K562 (cell line): ENCODE results near the gene SPTLC1. TPM values are rescaled to one million over a fixed set of nuclear protein-coding genes. Genes with fewer than 3 reads are reported as not detected.
"Not testable (repeated sequence)": the region's sequence is repeated elsewhere in the genome, so short reads cannot be mapped to it uniquely, and the experiment has no call there.

ENCODE experiments used
- ATAC-seq: fragments of 200-7000 bp; cut with Tn5 transposase; 3 replicates; pipeline ENCODE4 v1.9.1; 2020; ENCODE audit warnings: moderate library complexity
- BruUV-seq: library from RNA; stranded (reverse); fragments of 400-500 nt; replicated peaks from 2 replicates; lab custom pipeline; 2021; lab: Mats Ljungman, UMichigan
- CTCF ChIA-PET: fragments of 300-600 bp; formaldehyde crosslinking; extraction: SDS; loops from one replicate; lab custom pipeline; 2021; ENCODE audit warnings: low intra/inter-chr PET ratio; lab: Yijun Ruan, JAX
- POLR2A ChIA-PET: fragments of 300-600, 350-650 bp; sonication (Branson Sonifier 250); formaldehyde crosslinking; extraction: SDS; loops from one replicate; lab custom pipeline; 2021; ENCODE audit warnings: antibody characterized with exemption, inconsistent platforms; lab: Yijun Ruan, JAX
- DNase-seq, 4 experiments: peaks; one replicate each; pipeline versions ENCODE4 v3.0.0 to v3.0.0-alpha.2; 2011 to 2018; ENCODE audit warnings: low spot score in 3 of 4, mixed read lengths in 3 of 4; ENCODE audit errors: extremely low read depth in 1 of 4
- FAIRE-seq: peaks from 2 replicates; lab custom pipeline; 2011; peaks lifted over from hg19 to GRCh38; lab: Jason Lieb, UNC
- H2AFZ ChIP-seq: 2 replicates; pipeline ENCODE4 v1.6.0; 2011; ENCODE audit warnings: low read depth, low read length, control low read depth, inconsistent platforms
- H3K27ac ChIP-seq: fragments of 200-600 bp; 3 replicates; pipeline ENCODE4 v1.8.0; 2011; ENCODE audit warnings: low read depth, mild to moderate bottlenecking, control low read depth, inconsistent platforms, low read length, moderate library complexity, mixed read lengths; ENCODE audit errors: extremely low read depth
- H3K27me3 ChIP-seq, 2 experiments: fragments of 300-600 bp in 1 of 2; 2 replicates in 1 of 2; 3 replicates in 1 of 2; pipeline versions ENCODE4 v1.6.0 to v1.8.0; 2011; ENCODE audit warnings: inconsistent platforms in 2 of 2, low read length in 2 of 2, mild to moderate bottlenecking in 1 of 2, mixed read lengths in 1 of 2, moderate library complexity in 1 of 2; ENCODE audit not compliant: control insufficient read depth in 2 of 2, insufficient read depth in 2 of 2
- H3K36me3 ChIP-seq: fragments of 300-600 bp; 3 replicates; pipeline ENCODE4 v1.8.0; 2011; ENCODE audit warnings: mild to moderate bottlenecking, low read length, inconsistent platforms; ENCODE audit not compliant: control insufficient read depth, insufficient read depth
- H3K4me1 ChIP-seq, 2 experiments: fragments of 200-600 bp in 1 of 2; replicated peaks in 1 of 2; 2 replicates in 1 of 2; 3 replicates in 1 of 2; pipeline versions ENCODE4 v1.5.1 to v1.8.0; 2011; ENCODE audit warnings: inconsistent platforms in 2 of 2, low read length in 2 of 2, mild to moderate bottlenecking in 1 of 2, mixed read lengths in 1 of 2, moderate library complexity in 1 of 2; ENCODE audit not compliant: control insufficient read depth in 2 of 2, insufficient read depth in 2 of 2
- H3K4me2 ChIP-seq: 2 replicates; pipeline ENCODE4 v1.6.1; 2011; ENCODE audit warnings: low read length, control low read depth, inconsistent platforms, mixed read lengths; ENCODE audit not compliant: insufficient read depth
- H3K4me3 ChIP-seq: fragments of 200-600 bp; sonication (generic), shearing (Covaris generic); 2 replicates; pipeline ENCODE4 v1.5.1; 2016; ENCODE audit warnings: control low read depth, inconsistent platforms
- H3K79me2 ChIP-seq: fragments of 200-600 bp; 3 replicates; pipeline ENCODE4 v1.8.0; 2011; ENCODE audit warnings: low read length, inconsistent platforms; ENCODE audit not compliant: control insufficient read depth, insufficient read depth
- H3K9ac ChIP-seq, 2 experiments: 2 replicates each; pipeline versions ENCODE4 v1.6.0 to v1.6.1; 2011; ENCODE audit warnings: low read depth in 2 of 2, low read length in 2 of 2, control low read depth in 1 of 2, inconsistent platforms in 1 of 2, mild to moderate bottlenecking in 1 of 2, mixed read lengths in 1 of 2; ENCODE audit not compliant: insufficient read depth in 1 of 2
- H3K9me1 ChIP-seq: one replicate; pipeline ENCODE4 v1.6.0; 2011; ENCODE audit warnings: inconsistent platforms, mild to moderate bottlenecking, low read length, moderate library complexity; ENCODE audit not compliant: control insufficient read depth, insufficient read depth
- H3K9me3 ChIP-seq: replicated peaks from 2 replicates; pipeline ENCODE4 v1.5.1; 2011; ENCODE audit warnings: low read depth, low read length, inconsistent platforms; ENCODE audit not compliant: control insufficient read depth, insufficient read depth
- H4K20me1 ChIP-seq: replicated peaks from 2 replicates; pipeline ENCODE4 v1.6.1; 2011; ENCODE audit warnings: low read length, inconsistent platforms, mixed read lengths; ENCODE audit not compliant: control insufficient read depth, insufficient read depth
- ATF3 ChIP-seq, 2 experiments: fragments of 450-650 bp in 1 of 2; sonication (generic) in 1 of 2; formaldehyde crosslinking in 1 of 2; IDR thresholded peaks in 1 of 2; conservative IDR thresholded peaks in 1 of 2; 2 replicates each; pipeline versions ENCODE4 v1.6.1 to v1.8.1; 2016 to 2023; ENCODE audit warnings: mild to moderate bottlenecking in 2 of 2, moderate library complexity in 2 of 2, inconsistent platforms in 1 of 2, missing genetic modification reagents in 1 of 2
- ATF7 ChIP-seq: fragments of 450-650 bp; IDR thresholded peaks from 2 replicates; pipeline ENCODE4 v1.7.1; 2014; ENCODE audit warnings: mild to moderate bottlenecking, moderate library complexity
- BHLHE40 ChIP-seq: IDR thresholded peaks from 2 replicates; pipeline ENCODE4 v1.6.1; 2011; ENCODE audit warnings: low read length, improper control_type of control experiment
- CBFA2T3 ChIP-seq: fragments of 450-650 bp; IDR thresholded peaks from 2 replicates; pipeline ENCODE4 v1.6.1; 2017
- CTBP1 ChIP-seq: fragments of 450-650 bp; IDR thresholded peaks from 2 replicates; pipeline ENCODE4 v1.6.1; 2016; ENCODE audit warnings: borderline replicate concordance
- DPF2 ChIP-seq: fragments of 450-650 bp; IDR thresholded peaks from 2 replicates; pipeline ENCODE4 v1.6.1; 2016
- ESRRA ChIP-seq: fragments of 450-650 bp; IDR thresholded peaks from 2 replicates; pipeline ENCODE4 v1.6.1; 2014; ENCODE audit warnings: low read depth, mild to moderate bottlenecking, moderate library complexity, borderline replicate concordance
- FOSL1 ChIP-seq: fragments of 200-800 bp; sonication (Bioruptor generic); conservative IDR thresholded peaks from 2 replicates; pipeline ENCODE4 v1.6.1; 2016; ENCODE audit warnings: missing genetic modification characterization, missing compliant biosample characterization
- HDAC1 ChIP-seq, 2 experiments: fragments of 450-650 bp; IDR thresholded peaks; 2 replicates each; pipeline ENCODE4 v1.6.1; 2016 to 2017; ENCODE audit warnings: inconsistent platforms in 1 of 2, mild to moderate bottlenecking in 1 of 2, moderate library complexity in 1 of 2
- HDAC2 ChIP-seq: fragments of 450-650 bp; IDR thresholded peaks from 2 replicates; pipeline ENCODE4 v1.6.1; 2016; ENCODE audit warnings: mild to moderate bottlenecking
- HES1 ChIP-seq: fragments of 450-650 bp; IDR thresholded peaks from 2 replicates; pipeline ENCODE4 v1.6.1; 2016; ENCODE audit warnings: low read depth, mild to moderate bottlenecking, moderate library complexity
- JUND ChIP-seq, 2 experiments: IDR thresholded peaks; 2 replicates in 1 of 2; 3 replicates in 1 of 2; pipeline ENCODE4 v1.6.1; 2011; ENCODE audit warnings: borderline replicate concordance in 2 of 2, low read depth in 2 of 2, low read length in 2 of 2, improper control_type of control experiment in 1 of 2, missing biosample characterization in 1 of 2, missing genetic modification characterization in 1 of 2, missing genetic modification reagents in 1 of 2
- KDM1A ChIP-seq, 2 experiments: fragments of 450-650 bp; IDR thresholded peaks; 2 replicates each; pipeline ENCODE4 v1.6.1; 2016; ENCODE audit warnings: mild to moderate bottlenecking in 2 of 2
- L3MBTL2 ChIP-seq: fragments of 450-650 bp; IDR thresholded peaks from 2 replicates; pipeline ENCODE4 v1.6.1; 2016; ENCODE audit warnings: mild to moderate bottlenecking, moderate library complexity
- NFIC ChIP-seq: fragments of 450-650 bp; IDR thresholded peaks from 2 replicates; pipeline ENCODE4 v1.6.1; 2017; ENCODE audit warnings: mild to moderate bottlenecking, inconsistent platforms
- RAD51 ChIP-seq: fragments of 450-650 bp; IDR thresholded peaks from 2 replicates; pipeline ENCODE4 v1.7.1; 2016; ENCODE audit warnings: low read depth, mild to moderate bottlenecking, borderline replicate concordance
- SMARCE1 ChIP-seq: fragments of 450-650 bp; IDR thresholded peaks from 2 replicates; pipeline ENCODE4 v1.7.1; 2016; ENCODE audit warnings: mild to moderate bottlenecking
- SP1 ChIP-seq: sonication (generic); formaldehyde crosslinking; IDR thresholded peaks from 2 replicates; pipeline ENCODE4 v1.8.1; 2022; ENCODE audit warnings: mild to moderate bottlenecking, missing genetic modification reagents
- TRIM24 ChIP-seq, 2 experiments: fragments of 450-650 bp; IDR thresholded peaks; 2 replicates each; pipeline ENCODE4 v1.6.1; 2016
- USF1 ChIP-seq: sonication (generic); formaldehyde crosslinking; IDR thresholded peaks from 2 replicates; pipeline ENCODE4 v1.9.0; 2022; ENCODE audit warnings: mild to moderate bottlenecking, missing genetic modification reagents
- WGBS: fragments of 100-300 bp; shearing (Covaris generic); methylation state at CpG from one replicate; pipeline ENCODE4 v1.1.6; 2016; ENCODE audit warnings: low coverage, mixed read lengths; ENCODE audit not compliant: insufficient coverage; ENCODE audit errors: missing lambda C conversion rate; 5-methylcytosine and 5-hydroxymethylcytosine counted together
- in situ Hi-C: fragments of 300-500 bp; cut with MboI; formaldehyde crosslinking; loops from 4 replicates; pipeline ENCODE4 v1.15.0; 2018; ENCODE audit warnings: inconsistent platforms, mixed read lengths
- intact Hi-C: fragments of 100-400 bp; cut with micrococcal nuclease; formaldehyde crosslinking; loops from 2 replicates; pipeline ENCODE4 v1.14.2; 2022
- polyA plus RNA-seq, 8 experiments: library from polyadenylated mRNA; depleted of rRNA in 4 of 8; stranded (reverse) in 5 of 8; unstranded in 3 of 8; fragments of >200 nt; fragmentation: Nextera tagmentation in 2 of 8; fragmentation: Illumina TruSeq in 1 of 8; extraction: Ambion mirVana in 2 of 8; extraction: Trizol in 1 of 8; gene quantifications; 2 replicates each; pipeline versions ENCODE4 v1.2.1 to v1.2.3, GENCODE V29; 2011 to 2014; ENCODE audit warnings: inconsistent platforms in 1 of 8, missing spikeins in 1 of 8
- total RNA-seq, 7 experiments: library from RNA; depleted of rRNA in 6 of 7; stranded (reverse); fragments of >200 nt in 6 of 7; fragmentation: Illumina TruSeq in 2 of 7; extraction: Trizol in 2 of 7; gene quantifications; 2 replicates each; pipeline versions ENCODE4 v1.2.1 to v1.2.3, GENCODE V29; 2011 to 2021; ENCODE audit warnings: low replicate concordance in 1 of 7

SPTLC1 gene
- total and polyA plus RNA-seq, 9 of the 15 experiments (the other 6 are each of a cell fraction or from before 2014, with no cell fraction given), result 58.8 to 125 (median 84.5) TPM

GRCh38 chr9:92021785-92022541 lies 93.2 kb downstream of the SPTLC1 start:
- H3K27ac ChIP-seq; FAIRE-seq; POLR2A ChIA-PET; H3K4me2 ChIP-seq; H3K4me1 ChIP-seq; H3K79me2 ChIP-seq; H3K9me3 ChIP-seq; H3K36me3 ChIP-seq; H4K20me1 ChIP-seq; H2AFZ ChIP-seq; BruUV-seq; in situ Hi-C loops; H3K9me1 ChIP-seq; H3K9ac ChIP-seq; H3K4me3 ChIP-seq; intact Hi-C loops; TF ChIP-seq JUND (tag; IDR thresholded peaks at IDR 0.05; ENCODE audit: borderline replicate concordance, low read depth, low read length); ATF3 (CRISPR knock-in tag; conservative IDR thresholded peaks at IDR 0.05): not testable (repeated sequence)
- ATAC-seq, result peak; percentile 72
- 6% methylated on average over 7 of the region's 7 CpGs for WGBS
- peaks cover 6 to 32% of the 10 kb centered on the region in 2 experiments; a peak in 3 of 5 replicates for H3K27me3 ChIP-seq
- peak in 1 of 4 experiments; percentile 52 for DNase-seq
- CTCF ChIA-PET, result interaction anchor here (0.6 kb wide), 2 partner anchors 48 to 264 kb away, joined by 3 to 5 read pairs; no protein-coding TSS in a partner anchor
- TF ChIP-seq RAD51, result 0 out of 2 replicates have a peak, but pooled peaks have one; percentile 16
- TF ChIP-seq CTBP1, result 0 out of 2 replicates have a peak, but pooled peaks have one; percentile 22
- TF ChIP-seq CBFA2T3, result peak; percentile 53
- TF ChIP-seq JUND (IDR thresholded peaks at IDR 0.05; ENCODE audit: borderline replicate concordance, low read depth, low read length), result peak; percentile 12; the same call in 1 of the 2 replicates
- peak in 1 of 2 experiments; percentile 63; a peak in 1 of 4 replicates for TF ChIP-seq TRIM24 (IDR thresholded peaks at IDR 0.05)
- TF ChIP-seq ATF3 (IDR thresholded peaks at IDR 0.05), result peak; percentile 68
- peak; percentile 52; the same call in 1 of the 2 replicates for TF ChIP-seq USF1 (CRISPR knock-in tag)
- TF ChIP-seq L3MBTL2, result 0 out of 2 replicates have a peak, but pooled peaks have one; percentile 13
- TF ChIP-seq HDAC2, result peak; percentile 59; the same call in 1 of the 2 replicates
- peak in 1 of 2 experiments; percentile 36; a peak in 1 of 4 replicates for TF ChIP-seq HDAC1 (IDR thresholded peaks at IDR 0.05)
- TF ChIP-seq HES1, result 0 out of 2 replicates have a peak, but pooled peaks have one; percentile 41
- TF ChIP-seq SP1 (CRISPR knock-in tag), result peak; percentile 66
- peak; percentile 39 for TF ChIP-seq FOSL1 (tag)
- 0 out of 2 replicates have a peak, but pooled peaks have one; percentile 17 for TF ChIP-seq DPF2
- 0 out of 2 replicates have a peak, but pooled peaks have one; percentile 16 for TF ChIP-seq SMARCE1
- TF ChIP-seq ESRRA, result peak; percentile 44; the same call in 1 of the 2 replicates
- TF ChIP-seq ATF7, result 0 out of 2 replicates have a peak, but pooled peaks have one; percentile 39
- TF ChIP-seq NFIC, result peak; percentile 75
- peak; percentile 32; the same call in 1 of the 2 replicates for TF ChIP-seq BHLHE40
- peak; percentile 78 to 79 for TF ChIP-seq KDM1A (IDR thresholded peaks at IDR 0.05)
